SK-MEL-5 (cell line): Measurements from ENCODE around the gene TRAPPC10. TPM values are rescaled to one million over a fixed set of nuclear protein-coding genes. Genes with fewer than 3 reads are reported as not detected.

Source experiments
- DNase-seq: peaks from one replicate; pipeline ENCODE4 v3.0.0-alpha.2; 2016; ENCODE audit warnings: low read depth, low spot score
- in situ Hi-C: cut with HindIII; loops from 2 replicates; pipeline ENCODE4 v1.10.0; 2016; ENCODE audit warnings: low sequenced_read_pairs, high pct_unique_total_duplicates, low pct_unique_long_range_greater_than_20kb
- total RNA-seq: library from RNA; depleted of rRNA; stranded (reverse); fragments of >200 nt; shearing (Covaris generic); gene quantifications from 2 replicates; pipeline ENCODE4 v1.2.3, GENCODE V29; 2014

Gene TRAPPC10
- total RNA-seq, 1 experiment from 2014 or later: 24.3 TPM

DNA sequence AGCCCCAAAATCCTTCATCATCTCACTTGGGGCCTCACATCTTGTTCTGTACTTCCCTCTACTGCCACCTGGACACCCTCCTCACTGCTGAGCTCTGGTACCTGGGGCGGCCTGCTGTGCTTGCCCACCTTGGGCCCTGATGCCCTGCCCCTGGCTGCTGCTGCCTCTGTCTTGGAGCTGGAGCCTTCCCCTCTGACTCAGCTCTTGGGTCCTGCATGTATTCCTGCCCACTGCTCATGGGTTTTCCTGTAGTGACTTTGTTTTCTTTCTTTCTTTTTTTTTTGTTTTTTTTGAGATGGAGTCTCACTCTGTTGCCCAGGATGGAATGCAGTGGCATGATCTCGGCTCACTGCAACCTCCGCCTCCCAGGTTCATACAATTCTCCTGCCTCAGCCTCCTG lies 37.5 kb downstream of the TRAPPC10 start:
- in situ Hi-C loops: no loop called here

DNA sequence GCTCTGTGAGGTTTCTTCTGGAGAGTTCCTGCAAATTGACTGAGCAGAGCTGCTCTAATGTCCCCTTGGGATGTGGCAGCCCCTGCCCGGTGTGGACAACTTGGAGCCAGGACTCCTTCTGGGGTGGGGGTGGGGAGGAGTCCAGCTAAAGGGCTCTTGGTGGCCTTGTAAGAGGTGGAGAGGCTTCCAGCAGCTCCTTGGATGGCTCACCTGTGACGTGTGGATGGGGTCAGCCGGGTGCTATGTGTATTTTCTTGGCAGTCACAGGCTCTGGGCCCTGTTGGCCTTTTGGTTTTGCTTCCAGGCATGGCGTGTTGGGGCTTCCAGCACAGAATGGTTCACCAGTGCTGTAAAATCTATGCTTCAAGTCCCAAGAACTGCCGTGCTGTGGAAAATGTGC lies 38.2 kb downstream of the TRAPPC10 start:
- no peak for DNase-seq
- in situ Hi-C loops: no loop called here

More for the DNA sequence above, 37.5 kb downstream of the TRAPPC10 start:
- DNase-seq: no peak

DNA sequence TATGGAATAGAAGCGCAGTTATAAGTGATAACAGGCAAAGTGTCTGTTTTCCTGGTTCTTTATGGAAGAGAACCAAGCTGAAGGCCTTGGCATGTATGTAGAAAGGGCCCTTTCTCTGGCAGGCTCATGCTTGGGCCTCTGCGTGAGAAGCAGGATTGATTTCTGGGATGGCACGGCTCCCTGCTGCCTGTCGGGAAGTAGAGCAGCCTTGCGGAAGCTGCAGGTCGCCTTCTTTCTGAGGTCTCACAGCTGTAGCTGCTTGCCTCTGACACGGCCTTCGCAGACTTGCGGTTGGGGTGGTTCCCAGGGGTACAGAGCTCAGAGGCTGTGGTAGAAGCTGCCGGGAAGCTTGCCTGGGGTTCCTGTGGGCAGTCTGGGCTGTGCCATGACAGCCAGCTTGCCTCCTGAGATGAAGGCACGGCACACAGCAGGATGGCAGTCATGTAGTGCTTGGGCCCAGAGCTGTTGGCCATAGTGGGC lies 39.4 kb downstream of the TRAPPC10 start:
- no peak for DNase-seq
- in situ Hi-C loops: no loop called here

DNA sequence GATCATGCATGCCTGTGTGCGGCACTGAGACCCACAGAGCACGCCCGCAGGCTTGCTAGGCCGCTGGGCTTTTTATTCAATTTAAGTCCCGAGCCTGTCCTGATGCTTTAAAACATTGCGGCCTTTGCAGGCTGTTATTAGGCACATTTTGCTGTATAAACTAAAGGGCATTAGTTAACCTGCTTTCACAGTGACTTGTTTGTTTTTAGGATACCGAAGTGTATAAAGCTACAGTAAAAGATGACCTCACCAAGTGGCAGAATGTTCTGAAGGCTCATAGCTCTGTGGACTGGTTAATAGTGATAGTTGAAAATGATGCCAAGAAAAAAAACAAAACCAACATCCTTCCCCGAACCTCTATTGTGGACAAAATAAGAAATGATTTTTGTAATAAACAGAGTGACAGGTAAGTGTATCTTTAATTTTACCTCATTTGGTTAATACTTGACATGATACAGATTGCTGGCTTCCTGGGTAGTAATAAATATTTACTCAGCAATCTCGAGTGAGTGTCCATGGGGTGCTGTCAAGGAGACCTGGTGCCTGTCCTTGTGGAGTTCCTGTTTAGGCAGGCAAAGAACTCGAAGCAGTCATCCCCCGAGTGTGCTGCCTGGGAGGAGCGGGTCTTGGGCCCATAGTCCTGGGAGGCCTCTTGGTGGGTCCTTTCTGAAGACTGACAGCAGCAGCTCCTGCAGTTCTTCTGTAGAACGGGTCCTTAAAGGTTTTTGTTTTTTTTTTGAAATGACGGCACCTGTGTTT lies 40.1 kb downstream of the TRAPPC10 start:
- no peak for DNase-seq
- in situ Hi-C loops: no loop called here

DNA sequence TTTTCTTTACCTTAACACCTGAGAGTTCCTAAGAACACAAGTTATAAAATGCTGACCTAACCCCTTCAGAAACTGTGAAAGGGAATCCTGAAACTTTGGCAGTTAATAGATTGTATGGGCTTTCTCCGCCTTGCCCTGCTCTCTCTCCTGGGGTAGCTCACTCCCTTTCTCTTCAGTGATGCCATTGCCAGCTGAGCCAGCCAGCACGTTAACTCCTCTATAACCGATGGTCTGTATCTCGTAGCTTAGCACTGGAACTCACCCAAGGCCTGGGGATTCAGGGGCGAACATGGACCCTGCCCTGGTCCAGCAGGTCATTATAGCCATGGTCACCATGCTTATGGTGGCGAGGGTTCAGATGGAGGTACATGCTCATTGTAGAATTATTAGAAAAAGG lies 40.7 kb downstream of the TRAPPC10 start:
- in situ Hi-C loops: no loop called here
- DNase-seq: no peak

DNA sequence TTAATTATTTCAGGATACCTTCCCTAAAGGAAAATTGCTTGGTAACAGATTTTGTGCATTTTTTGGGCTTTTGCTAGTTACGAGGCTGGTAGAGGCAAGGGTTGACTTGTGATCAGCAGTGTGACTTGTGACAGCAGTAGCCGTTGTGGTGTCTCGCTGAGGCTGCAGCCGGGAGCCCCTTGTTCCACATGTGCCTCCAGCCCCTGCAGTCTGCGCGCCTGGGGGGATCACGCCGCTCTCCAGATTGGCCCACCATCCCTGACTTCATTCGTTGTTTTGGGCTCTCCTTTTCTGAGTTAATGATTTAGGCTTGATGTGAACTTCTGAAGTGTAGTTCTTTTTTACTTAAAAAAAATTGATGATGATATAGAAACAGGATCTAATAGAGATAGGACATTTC lies 41.5 kb downstream of the TRAPPC10 start:
- in situ Hi-C loops: no loop called here
- DNase-seq: no peak

DNA sequence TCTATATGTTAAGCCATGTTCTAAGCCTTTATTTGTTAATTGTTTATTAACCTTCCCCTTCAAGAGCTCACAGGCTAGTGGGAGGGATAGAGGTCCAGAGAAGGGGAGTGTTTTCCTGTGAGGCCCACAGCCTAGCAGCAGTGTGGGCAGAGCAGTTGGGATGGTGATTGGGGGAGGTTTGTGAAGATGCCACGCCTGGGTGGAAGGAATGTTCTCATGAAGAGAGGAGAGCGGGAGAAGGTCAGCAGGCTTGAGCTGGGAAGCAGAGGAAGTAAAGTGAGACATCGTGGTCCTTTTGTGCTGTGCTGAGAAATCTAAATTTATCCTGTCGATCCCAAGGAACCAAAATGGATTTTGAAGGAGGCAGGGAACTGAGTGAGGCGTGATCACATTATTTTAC lies 42.6 kb downstream of the TRAPPC10 start:
- in situ Hi-C loops: no loop called here
- DNase-seq: no peak

DNA sequence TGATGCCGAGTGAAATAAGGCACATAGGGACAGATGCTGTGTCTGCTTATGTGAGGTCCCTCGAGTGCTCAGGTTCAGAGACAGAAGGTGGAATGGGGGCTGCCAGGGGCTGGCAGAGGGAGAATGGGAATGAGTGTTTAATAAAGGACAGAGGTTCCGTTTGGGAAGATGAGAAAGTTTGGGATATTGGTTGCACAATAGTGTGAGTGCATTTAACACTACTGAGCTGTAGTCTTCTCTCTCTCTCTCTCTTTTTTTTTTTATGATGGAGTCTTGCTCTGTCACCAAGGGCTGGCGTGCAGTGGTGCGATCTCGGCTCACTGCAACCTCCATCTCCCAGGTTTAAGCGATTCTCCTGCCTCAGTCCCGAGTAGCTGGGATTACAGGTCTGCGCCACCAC lies 44.9 kb downstream of the TRAPPC10 start:
- DNase-seq: no peak
- in situ Hi-C loops: no loop called here

DNA sequence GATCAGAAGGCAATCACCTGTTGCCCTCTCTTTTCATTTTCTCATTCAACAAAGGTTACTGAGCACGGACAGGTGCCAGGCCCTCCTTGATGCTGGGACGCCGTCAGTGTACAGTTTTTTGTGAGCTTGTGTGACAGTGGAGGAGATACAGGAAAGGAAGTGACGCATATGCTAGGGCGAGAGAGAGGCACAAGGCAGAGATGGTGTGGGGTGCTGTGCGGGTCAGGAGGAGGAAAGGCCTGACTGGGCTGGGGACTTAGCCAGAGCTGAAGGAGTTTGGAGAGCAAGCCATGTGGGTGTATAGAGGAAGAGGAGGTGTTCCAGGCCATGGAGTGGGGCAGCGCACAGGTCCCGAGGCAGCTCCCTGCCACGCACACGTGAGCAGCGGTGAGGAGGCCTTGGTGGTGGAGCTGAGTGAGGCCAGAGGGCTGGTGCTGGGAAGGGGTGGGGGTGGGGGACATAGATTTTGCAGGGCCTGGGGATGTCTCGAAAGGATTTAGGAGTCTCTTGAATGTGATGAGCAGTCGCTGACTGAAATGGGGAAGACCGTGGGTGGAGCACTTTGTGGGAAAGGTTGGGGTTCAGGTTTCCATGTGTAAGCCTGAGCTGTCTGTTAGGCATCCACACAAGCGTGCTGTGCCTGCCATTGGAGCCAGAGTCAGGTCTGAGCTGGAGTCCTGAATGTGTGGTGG lies 46.0 kb downstream of the TRAPPC10 start:
- in situ Hi-C loops: no loop called here
- DNase-seq: no peak

DNA sequence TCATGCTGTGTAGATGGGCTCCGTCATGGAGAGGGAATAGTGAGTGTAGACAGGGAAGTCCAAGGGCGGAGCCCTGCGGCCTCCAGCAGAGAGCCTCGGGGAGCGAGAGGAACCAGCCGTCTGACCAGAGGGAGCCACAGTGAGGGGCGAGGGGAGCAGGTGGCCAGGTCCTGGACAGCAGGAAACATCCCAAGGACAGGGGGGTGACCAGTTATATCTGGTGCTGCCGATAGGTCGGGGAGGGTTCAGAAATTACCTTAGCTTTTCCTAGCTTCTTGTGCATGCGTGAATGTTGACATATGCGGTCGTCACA lies 46.5 kb downstream of the TRAPPC10 start:
- DNase-seq: no peak
- in situ Hi-C loops: no loop called here

DNA sequence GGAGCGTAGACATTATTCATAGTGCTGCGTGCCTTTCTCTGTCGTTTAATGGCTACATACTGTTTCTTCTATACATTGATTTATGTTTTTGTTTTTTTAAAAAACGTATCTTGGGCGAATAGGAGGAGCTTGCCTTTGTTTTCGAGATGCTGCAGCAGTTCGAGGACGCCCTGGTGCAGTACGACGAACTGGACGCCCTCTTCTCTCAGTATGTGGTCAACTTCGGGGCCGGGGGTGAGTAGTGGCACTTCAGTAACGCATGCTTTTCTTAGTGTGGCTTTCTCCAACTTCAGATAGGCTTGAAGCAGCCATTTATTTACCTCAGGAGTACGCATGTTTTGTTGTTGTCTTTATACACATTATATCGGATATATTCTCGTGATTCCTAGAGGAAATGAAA lies 46.9 kb downstream of the TRAPPC10 start:
- in situ Hi-C loops: no loop called here
- no peak for DNase-seq

DNA sequence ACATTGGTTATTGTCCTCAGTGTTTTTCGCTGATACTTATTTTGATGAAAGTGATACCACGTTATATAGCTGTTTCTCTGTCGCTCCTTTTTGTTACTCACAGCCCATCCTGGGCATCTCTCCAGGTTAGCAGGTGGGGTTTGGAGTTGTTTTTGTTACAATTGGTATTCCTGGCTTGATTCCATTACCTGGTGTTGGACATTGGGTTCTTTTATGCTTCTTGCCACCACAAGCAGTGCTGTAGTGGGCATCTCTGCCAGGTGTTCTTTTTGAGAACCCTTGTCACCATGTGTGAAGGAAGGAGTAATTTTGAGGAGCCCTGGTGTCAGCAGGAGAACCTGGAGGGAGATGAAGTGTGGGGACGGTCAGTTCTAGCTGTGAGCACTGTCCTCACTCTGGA lies 47.6 kb downstream of the TRAPPC10 start:
- in situ Hi-C loops: no loop called here
- DNase-seq: no peak

DNA sequence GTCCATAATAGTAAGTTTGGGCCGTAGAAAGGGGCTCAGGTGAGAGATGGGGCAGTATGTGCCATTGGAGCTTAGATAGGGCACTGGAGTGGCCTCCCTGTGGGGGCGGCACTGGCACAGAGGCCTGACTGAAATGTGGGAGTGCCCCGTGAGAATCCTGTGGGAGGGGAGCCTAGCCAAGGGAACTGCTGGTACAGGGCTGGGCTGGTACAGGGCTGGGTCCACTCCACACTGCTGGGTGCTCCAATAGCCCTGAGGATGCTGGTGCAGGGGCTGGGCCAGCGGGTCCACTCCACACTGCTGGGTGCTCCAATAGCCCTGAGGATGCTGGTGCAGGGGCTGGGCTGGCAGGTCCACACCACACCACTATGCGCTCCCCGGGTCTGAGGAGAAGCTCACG lies 50.3 kb downstream of the TRAPPC10 start:
- in situ Hi-C loops: no loop called here

DNA sequence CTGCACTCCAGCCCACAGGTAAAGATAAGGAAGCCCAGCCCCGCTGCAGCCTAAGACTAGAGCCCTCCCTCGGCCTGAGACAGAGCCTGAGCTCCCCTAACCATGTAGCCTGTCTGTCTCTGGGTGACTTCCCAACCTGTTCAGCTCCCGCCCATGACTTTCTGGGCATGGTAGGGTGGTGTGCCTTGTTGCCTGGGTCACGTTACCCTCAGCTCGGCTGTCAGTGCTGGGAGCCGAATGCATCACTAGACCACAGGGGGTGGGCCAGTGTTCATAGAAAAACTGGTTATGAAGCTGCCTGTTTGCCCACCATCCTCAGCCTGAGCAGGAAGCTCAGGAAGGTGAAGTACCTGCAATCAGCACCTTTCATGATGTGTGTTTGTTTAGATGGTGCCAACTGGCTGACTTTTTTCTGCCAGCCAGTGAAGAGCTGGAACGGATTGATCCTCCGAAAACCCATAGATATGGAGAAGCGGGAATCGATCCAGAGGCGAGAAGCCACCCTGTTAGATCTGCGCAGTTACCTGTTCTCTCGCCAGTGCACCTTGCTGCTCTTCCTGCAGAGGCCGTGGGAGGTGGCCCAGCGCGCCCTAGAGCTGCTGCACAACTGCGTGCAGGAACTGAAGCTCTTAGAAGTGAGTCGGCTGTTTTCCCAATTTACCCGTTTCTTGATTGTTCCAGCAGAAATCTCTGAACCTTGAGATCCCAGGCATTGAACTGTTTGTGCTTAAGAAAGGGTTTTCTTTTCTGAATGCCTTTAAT lies 51.2 kb downstream of the TRAPPC10 start:
- in situ Hi-C loops: no loop called here
- DNase-seq: no peak

More for the DNA sequence above, 50.3 kb downstream of the TRAPPC10 start:
- no peak for DNase-seq

DNA sequence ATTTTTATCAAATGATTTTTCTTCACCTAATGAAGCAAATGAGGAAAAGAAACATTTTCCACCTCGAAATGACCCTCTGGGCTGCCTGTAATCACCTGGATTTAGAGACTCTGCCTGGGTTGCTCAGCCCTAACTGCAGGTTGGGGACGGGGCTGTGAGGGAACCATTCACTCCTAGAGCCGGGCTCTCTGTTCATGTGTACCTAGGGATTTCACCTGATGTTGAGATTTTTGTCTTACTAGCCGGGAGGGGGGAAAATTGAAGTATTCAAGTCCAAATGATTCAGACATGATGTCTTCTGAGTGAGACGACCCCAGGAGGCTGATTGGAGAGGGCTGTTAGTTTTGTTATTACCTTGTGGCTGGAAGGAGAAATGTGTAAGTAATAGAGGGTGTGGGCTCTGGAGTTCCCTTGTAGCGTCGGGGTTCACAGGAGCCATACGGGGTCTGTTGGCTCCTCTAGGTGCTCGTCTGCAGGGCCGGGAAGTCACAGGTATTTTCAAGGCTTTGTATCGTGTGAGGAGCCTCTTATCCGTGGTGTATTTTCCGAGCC lies 52.8 kb downstream of the TRAPPC10 start:
- in situ Hi-C loops: no loop called here
- DNase-seq: no peak

DNA sequence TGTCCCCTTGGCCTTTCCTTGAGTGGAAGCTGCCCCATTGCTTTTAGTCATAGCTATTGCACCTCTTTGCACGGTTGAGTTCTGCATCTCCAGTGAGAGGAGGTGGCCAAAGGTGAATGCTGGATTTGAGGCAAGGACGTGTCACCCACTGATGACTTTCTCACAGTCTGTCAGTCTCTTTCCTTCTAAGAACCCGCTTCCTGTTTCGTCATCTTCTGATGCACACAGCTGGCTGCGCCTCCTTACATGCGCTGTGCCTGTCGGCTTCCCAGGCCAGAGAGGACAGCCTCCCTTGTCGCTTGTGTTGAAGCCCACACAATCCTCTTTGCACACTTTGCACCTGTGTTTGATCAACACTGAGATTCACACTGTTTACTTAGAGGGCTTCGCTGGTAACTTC lies 53.3 kb downstream of the TRAPPC10 start:
- in situ Hi-C loops: no loop called here
- no peak for DNase-seq

DNA sequence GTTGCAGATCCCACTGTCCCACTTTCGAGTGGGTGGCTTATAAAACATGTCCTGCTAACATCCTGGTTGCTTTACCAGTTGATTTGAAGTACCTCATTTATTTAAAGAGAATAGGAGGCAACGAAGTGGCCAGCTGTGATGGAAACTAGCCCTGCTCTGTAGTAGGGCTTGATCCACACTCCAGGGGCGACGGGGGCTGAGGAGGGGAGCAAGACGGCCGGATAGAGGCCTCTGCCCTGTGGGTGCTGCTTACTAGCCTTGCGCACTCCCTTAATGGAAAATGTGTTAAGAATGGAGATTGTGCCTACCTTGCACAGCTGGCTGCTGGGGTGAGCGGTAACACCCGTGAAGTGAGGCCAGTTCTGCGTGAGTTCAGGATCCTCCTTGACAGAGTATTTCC lies 54.0 kb downstream of the TRAPPC10 start:
- no peak for DNase-seq
- in situ Hi-C loops: no loop called here
